Liver (tissue), 3 donors: ENCODE results near the gene ALAS1.

Source experiments
- ATF3 ChIP-seq: IDR thresholded peaks from 2 replicates; pipeline ENCODE4 v1.6.1; 2016; ENCODE audit warnings: antibody characterized with exemption
- CTCF ChIP-seq: fragments of 150-350 bp; IDR thresholded peaks from 2 replicates; pipeline ENCODE4 v1.5.1; 2017; ENCODE audit warnings: improper control_type of control experiment, low read depth, low read length; ENCODE audit not compliant: missing input control
- HNF4A ChIP-seq, 2 donors: conservative IDR thresholded peaks; 2 replicates each; pipeline ENCODE4 v1.6.1; 2016; ENCODE audit warnings: antibody characterized with exemption in 2 of 2, mild to moderate bottlenecking in 2 of 2
- MAX ChIP-seq: IDR thresholded peaks from 2 replicates; pipeline ENCODE4 v1.6.1; 2016; ENCODE audit warnings: antibody characterized with exemption
- NR2F2 ChIP-seq: IDR thresholded peaks from 2 replicates; pipeline ENCODE4 v1.6.1; 2016; ENCODE audit warnings: antibody characterized with exemption
- REST ChIP-seq: IDR thresholded peaks from 2 replicates; pipeline ENCODE4 v1.6.1; 2016; ENCODE audit warnings: antibody characterized with exemption, mild to moderate bottlenecking
- TAF1 ChIP-seq: conservative IDR thresholded peaks from 2 replicates; pipeline ENCODE4 v1.6.1; 2016; ENCODE audit warnings: antibody characterized with exemption, mild to moderate bottlenecking
- YY1 ChIP-seq: IDR thresholded peaks from 2 replicates; pipeline ENCODE4 v1.6.1; 2016; ENCODE audit warnings: antibody characterized with exemption, mild to moderate bottlenecking
- ZBTB33 ChIP-seq: IDR thresholded peaks from 2 replicates; pipeline ENCODE4 v1.6.1; 2016; ENCODE audit warnings: antibody characterized with exemption
- donor health status: healthy.
- donor health status: healthy.

- TF ChIP-seq CTCF, result peak; percentile 94
- no peak for TF ChIP-seq ZBTB33
- no peak for TF ChIP-seq MAX
- TF ChIP-seq YY1, result no peak
- no peak for TF ChIP-seq REST
- no peak for TF ChIP-seq ATF3
- no peak for TF ChIP-seq NR2F2
- TF ChIP-seq TAF1, result no peak
- no peak for TF ChIP-seq HNF4A (conservative IDR thresholded peaks at IDR 0.05)
Observed at GRCh38 chr3:52231502-52232278, 33.7 kb downstream of the ALAS1 start.
